NB4 (cell line): ENCODE measurements around the gene RNF39.
"Not testable (repeated sequence)": the region's sequence is repeated elsewhere in the genome, so short reads cannot be mapped to it uniquely, and the experiment has no call there.

Experiments
- MAX ChIP-seq: IDR thresholded peaks from 2 replicates; pipeline ENCODE4 v1.6.1; 2011; ENCODE audit warnings: low read depth, low read length
- POLR2A ChIP-seq: IDR thresholded peaks from 2 replicates; pipeline ENCODE4 v1.6.1; 2011; ENCODE audit warnings: mild to moderate bottlenecking; ENCODE audit not compliant: insufficient read length; ENCODE audit errors: extremely low read depth
- TF ChIP-seq, protein P1 (sequence below): IDR thresholded peaks from one replicate; pipeline ENCODE4 v1.5.1; 2012; ENCODE audit warnings: low read depth, low read length

- TF ChIP-seq, protein P1, sequence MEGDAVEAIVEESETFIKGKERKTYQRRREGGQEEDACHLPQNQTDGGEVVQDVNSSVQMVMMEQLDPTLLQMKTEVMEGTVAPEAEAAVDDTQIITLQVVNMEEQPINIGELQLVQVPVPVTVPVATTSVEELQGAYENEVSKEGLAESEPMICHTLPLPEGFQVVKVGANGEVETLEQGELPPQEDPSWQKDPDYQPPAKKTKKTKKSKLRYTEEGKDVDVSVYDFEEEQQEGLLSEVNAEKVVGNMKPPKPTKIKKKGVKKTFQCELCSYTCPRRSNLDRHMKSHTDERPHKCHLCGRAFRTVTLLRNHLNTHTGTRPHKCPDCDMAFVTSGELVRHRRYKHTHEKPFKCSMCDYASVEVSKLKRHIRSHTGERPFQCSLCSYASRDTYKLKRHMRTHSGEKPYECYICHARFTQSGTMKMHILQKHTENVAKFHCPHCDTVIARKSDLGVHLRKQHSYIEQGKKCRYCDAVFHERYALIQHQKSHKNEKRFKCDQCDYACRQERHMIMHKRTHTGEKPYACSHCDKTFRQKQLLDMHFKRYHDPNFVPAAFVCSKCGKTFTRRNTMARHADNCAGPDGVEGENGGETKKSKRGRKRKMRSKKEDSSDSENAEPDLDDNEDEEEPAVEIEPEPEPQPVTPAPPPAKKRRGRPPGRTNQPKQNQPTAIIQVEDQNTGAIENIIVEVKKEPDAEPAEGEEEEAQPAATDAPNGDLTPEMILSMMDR = not testable (repeated sequence)
- not testable (repeated sequence) for TF ChIP-seq MAX, POLR2A
These were observed 43.1 kb upstream of the RNF39 start for GRCh38 chr6:30118691-30119090.
